HG02852 (cell line): Measurements from ENCODE around the gene BRDT.
"Not testable (repeated sequence)": the region's sequence is repeated elsewhere in the genome, so short reads cannot be mapped to it uniquely, and the experiment has no call there.

Source experiments
- ATAC-seq: cut with Tn5 transposase; IDR thresholded peaks from one replicate; pipeline ENCODE4 v1.9.1; 2021; ENCODE audit warnings: mild to moderate bottlenecking, moderate library complexity; ENCODE audit not compliant: unreplicated experiment

Gene BRDT

DNA sequence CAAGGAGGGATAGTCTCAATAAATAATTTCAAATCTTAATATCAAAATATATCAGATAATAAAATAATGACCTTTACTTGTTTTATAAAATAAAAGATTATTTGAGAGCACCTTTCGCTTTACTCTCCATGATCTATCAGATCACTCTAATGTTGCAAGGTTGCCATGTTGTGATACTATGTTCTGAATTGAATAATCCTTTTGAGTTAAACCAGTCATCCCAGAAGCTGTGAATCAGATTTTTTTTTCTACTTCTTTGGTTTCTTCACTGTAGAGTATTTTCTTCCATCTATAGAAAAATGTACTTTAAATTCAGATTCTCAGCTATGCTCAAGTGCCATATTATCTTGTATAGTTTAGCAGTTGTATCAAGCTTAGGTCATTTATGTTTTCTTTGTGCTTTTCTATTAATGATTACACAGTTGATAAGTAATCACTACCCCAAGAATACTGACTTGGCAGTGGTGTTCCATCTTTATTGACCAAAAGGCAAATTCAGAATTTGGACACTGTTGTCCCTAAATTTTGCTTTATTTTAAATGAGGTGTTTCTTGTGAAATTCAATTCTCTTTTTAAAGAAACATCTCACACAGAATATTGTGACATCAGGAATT is 32.9 kb downstream of the BRDT start:
- ATAC-seq, result no peak

DNA sequence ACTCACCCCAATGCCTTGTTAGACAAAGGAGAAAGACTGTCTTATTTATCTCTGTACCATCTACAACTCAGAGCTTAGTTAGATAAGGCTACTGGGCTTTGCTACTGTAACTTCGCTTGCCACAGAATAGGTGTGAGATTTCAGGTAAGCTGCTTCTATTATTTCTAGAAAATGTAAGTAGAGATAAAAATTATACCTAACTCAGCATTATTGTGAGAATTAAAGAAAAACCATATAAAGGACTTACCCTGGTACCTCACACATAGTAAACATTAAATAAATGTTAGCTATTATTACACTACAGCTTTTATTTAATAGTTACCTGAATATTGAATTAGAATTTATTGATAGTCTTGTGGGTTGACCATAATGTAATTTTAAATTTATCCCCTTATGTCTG is 44.1 kb downstream of the BRDT start:
- ATAC-seq, result no peak

GRCh38 chr1:91997607-91998195 is 48.5 kb downstream of the BRDT start:
- no peak for ATAC-seq

DNA sequence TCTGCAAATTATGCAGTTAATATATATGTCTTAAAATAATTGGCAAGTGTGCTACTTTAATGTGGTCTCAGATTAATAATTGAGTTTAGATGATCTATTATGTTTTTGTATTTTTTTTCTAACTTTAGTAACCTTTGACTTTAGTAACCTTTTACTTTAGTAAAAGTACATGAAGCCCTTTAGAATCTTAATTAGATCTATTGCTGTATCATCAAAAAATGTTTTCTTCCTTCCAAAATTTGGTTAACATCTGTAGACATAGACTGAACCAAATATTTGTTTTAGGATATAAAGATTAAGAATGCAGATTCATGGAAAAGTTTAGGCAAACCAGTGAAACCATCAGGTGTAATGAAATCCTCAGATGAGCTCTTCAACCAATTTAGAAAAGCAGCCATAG is 54.9 kb downstream of the BRDT start:
- no peak for ATAC-seq

GRCh38 chr1:92013923-92014322 is 64.7 kb downstream of the BRDT start:
- ATAC-seq, result no peak

- no peak for ATAC-seq
Observed at GRCh38 chr1:92016720-92017316, 67.6 kb downstream of the BRDT start.

DNA sequence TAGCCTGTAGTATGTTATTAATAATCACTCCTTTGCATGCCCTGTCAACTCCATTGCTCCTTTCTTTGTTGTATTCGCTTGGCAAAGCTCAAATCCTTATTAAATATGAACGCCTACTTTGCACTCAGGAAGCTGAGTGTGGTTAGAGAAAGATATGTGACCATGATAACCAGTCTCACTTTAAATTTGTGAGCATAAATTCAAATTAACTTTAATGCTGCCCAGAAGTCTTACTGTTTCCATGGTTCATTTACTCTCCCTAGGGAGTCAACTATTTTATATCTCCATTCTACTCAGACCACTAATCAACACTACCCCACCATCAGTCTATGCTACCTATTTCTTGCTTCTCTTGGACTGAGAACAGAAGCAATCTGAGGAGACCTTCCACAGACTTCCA is 68.5 kb downstream of the BRDT start:
- no peak for ATAC-seq

DNA sequence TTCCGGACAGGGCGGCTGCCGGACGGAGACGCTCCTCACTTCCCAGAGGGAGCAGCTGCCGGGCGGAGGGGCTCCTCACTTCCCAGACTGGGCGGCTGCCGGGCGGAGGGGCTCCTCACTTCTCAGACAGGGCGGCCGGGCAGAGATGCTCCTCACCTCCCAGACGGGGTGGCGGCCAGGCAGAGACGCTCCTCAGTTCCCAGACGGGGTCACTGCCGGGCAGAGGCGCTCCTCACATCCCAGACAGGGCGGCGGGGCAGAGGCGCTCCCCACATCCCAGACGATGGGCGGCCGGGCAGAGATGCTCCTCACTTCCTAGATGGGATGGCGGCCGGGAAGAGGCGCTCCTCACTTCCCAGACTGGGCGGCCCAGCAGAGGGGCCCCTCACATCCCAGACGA is 76.8 kb downstream of the BRDT start:
- not testable (repeated sequence) for ATAC-seq

DNA sequence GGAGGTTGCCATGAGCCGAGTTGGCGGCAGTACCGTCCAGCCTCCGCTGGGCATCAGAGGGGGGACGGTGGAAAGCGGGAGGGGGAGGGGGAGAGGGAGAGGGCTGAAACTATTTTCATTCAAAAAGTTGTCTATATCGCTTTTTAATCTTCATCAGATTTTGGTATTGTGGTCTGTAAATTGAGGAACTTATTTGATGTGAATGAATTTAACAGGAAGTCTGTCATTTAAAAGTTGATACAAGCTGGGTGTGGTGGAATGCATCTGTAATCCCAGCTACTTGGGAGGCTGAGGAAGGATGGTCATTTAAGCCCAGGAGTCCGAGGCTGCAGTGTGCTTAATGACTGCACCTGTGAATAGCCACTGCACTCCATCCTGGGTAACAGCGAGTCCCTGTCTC is 77.6 kb downstream of the BRDT start:
- no peak for ATAC-seq

DNA sequence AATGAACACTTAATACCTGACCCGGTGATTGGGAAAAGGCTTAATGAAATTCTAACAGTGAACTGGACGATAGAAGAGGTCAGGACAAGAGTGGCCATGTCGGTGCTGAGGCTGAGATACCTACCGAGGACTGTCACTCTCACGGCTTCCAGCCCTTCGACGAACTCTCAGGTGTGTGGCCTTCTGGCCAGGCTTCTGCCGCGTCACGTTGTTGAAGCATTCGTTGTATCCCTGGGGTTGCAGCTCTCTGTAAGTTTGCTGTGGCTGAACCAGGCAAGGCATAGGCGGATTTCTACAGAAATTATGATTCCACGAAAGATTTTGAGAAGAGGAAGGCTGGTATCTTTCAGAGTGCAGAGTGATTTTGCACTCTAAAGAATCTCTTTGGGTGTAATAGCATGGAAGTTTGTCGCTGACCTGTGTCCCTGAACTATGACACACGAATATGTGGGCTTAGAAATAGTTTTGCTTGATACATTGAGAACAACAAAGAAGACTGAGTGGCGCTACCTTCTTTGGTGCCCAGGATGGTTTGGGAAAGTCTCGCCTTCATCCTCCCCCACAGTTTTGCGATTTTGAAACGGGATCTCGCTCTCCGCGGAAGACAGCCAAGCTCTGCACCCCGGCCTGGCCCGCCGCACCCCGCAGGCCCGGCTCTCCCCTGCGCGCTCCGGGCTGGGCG is 80.2 kb downstream of the BRDT start:
- no peak for ATAC-seq

DNA sequence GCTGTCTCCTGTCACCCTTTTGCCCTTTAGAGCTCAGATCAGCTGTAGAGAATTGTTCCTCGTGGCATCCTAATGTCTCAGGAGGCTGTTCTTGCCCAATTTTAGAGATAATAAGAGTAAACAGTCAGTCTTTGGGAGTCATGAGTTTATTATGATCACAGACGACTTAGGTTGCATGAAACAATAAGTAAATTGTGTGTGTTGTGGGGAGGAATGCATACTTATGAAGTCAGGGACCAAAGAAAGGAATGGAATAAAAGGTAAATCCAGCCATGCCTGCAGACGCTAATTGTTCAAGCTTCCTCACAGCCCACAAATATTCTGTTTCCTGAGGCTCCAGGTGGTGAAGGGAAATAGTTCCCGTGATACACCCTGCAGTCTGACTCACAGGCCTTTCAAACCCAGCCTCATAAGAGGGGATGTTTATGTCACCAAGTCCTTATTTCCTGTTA is 81.5 kb downstream of the BRDT start:
- ATAC-seq, result no peak

DNA sequence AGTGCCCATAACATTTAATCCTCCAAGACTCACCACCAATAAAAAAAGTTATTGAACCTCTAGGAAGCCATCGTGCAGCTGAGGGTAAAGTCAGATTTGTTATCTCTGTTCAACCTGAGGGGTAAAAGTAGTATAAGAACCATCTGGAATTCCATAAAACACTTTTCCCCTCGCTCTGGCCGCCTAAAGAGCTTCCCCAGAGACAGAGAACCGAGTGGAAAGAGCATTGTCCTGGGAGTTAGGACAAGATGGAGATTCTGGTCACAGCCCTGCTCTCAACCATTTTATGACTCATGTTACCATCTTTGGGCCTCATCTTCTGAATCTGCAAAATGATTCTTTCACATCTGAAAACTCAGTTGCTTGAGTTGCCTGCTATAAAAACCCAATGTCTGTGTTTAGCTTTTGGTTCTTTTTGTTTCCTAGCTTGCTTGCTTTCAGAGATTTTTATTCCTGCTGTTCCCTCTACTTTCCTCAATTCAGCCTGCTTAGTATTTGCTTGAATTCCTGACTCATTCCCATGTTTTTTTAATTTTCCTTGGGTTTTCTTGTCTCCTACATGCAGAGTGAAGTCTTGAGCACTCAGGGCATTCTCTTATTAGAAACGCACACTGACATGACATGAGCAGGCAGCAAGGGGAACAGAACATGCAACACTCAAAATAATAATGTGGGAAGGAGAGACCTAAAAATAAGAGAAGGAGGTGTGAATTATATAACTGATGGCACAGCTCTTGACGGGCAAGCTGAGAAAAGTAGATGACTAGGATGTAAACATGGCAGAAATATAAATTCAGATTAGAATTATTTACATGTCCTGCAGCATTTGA is 82.3 kb downstream of the BRDT start:
- ATAC-seq, result no peak

DNA sequence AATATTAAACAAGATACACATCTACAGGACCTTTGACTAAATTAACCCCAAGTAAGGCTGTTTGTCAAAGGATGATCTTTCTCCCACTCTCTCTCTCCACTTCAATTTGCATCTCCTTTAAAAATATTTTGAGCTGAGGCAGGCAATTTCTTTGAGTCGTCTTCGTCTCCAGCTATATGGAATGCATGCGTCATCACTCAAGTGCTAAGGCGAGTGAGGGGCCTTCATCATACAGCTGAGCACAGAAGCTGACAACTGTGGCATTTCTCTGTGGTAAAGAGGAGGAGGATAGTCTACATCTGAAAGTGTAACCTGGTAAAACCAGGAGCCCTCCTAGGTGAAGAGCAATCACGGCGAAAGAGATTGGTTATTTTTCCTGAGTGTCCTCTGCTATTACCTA is 88.2 kb downstream of the BRDT start:
- ATAC-seq, result no peak

- no peak for ATAC-seq
Observed at GRCh38 chr1:92038695-92039346, 89.6 kb downstream of the BRDT start.

- no peak for ATAC-seq
Observed at GRCh38 chr1:92040971-92041370, 91.8 kb downstream of the BRDT start.

DNA sequence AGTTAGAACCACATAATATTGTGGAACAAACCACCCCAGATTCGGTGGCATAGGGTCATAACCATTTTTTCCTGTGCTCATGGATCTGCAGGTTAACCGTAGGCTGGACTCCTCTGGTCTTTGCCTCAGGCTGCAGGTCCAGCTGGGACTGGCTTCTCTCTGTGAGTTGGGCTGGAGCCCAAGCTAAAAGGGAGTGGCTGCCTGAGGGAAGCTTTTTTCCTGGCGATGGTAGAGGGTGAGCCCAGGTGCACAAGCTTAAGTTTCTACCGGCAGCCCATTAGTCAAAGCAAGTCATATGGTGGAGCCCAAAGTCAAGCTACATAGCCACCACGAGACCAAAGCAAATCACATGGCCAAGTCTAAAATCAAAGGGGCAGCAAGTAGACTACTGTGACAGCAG is 94.4 kb downstream of the BRDT start:
- ATAC-seq, result no peak

GRCh38 chr1:92045766-92046495 is 96.7 kb downstream of the BRDT start:
- no peak for ATAC-seq

GRCh38 chr1:92051948-92052347 is 102.7 kb downstream of the BRDT start:
- ATAC-seq, result no peak
